GM08714 (cell line): ENCODE results near the gene MGRN1.
"Not testable (repeated sequence)": the region's sequence is repeated elsewhere in the genome, so short reads cannot be mapped to it uniquely, and the experiment has no call there.

Experiments used
- H3K4me3 ChIP-seq: fragments of 200-500 bp; sonication (Bioruptor generic); 2 replicates; pipeline ENCODE4 v1.5.1; 2014; ENCODE audit warnings: mild to moderate bottlenecking, low read length, inconsistent platforms
- ZNF274 ChIP-seq: IDR thresholded peaks from 2 replicates; pipeline ENCODE4 v1.6.1; 2012; ENCODE audit warnings: mild to moderate bottlenecking, low read depth, low read length

MGRN1 gene

GRCh38 chr16:4649744-4650442 lies 25.3 kb downstream of the MGRN1 start:
- H3K4me3 ChIP-seq: no peak overlapping the region
- no peak for TF ChIP-seq ZNF274

- H3K4me3 ChIP-seq: not testable (repeated sequence)
Measured at GRCh38 chr16:4650443-4651074, 25.9 kb downstream of the MGRN1 start.

- TF ChIP-seq ZNF274: no peak
- no peak overlapping the region for H3K4me3 ChIP-seq
Measured at GRCh38 chr16:4651827-4652226, 27.2 kb downstream of the MGRN1 start.

- H3K4me3 ChIP-seq: no peak overlapping the region
- no peak for TF ChIP-seq ZNF274
Measured at GRCh38 chr16:4652561-4652960, 27.9 kb downstream of the MGRN1 start.

- TF ChIP-seq ZNF274: no peak
- H3K4me3 ChIP-seq: no peak overlapping the region
Measured at GRCh38 chr16:4654011-4654963, 29.7 kb downstream of the MGRN1 start.

- H3K4me3 ChIP-seq: no peak overlapping the region
- TF ChIP-seq ZNF274: no peak
Measured at GRCh38 chr16:4654964-4655590, 30.5 kb downstream of the MGRN1 start.

GRCh38 chr16:4655801-4656200 lies 31.2 kb downstream of the MGRN1 start:
- no peak overlapping the region for H3K4me3 ChIP-seq
- no peak for TF ChIP-seq ZNF274

GRCh38 chr16:4656221-4656620 lies 31.6 kb downstream of the MGRN1 start:
- no peak for TF ChIP-seq ZNF274
- no peak overlapping the region for H3K4me3 ChIP-seq

- no peak for TF ChIP-seq ZNF274
Measured at GRCh38 chr16:4656695-4657686, 32.4 kb downstream of the MGRN1 start.

GRCh38 chr16:4659363-4660353 lies 35.0 kb downstream of the MGRN1 start:
- no peak overlapping the region for H3K4me3 ChIP-seq
- TF ChIP-seq ZNF274: no peak

More at GRCh38 chr16:4656695-4657686, 32.4 kb downstream of the MGRN1 start:
- no peak overlapping the region for H3K4me3 ChIP-seq

GRCh38 chr16:4660454-4661007 lies 35.9 kb downstream of the MGRN1 start:
- no peak for TF ChIP-seq ZNF274
- H3K4me3 ChIP-seq: no peak overlapping the region

GRCh38 chr16:4661661-4662060 lies 37.0 kb downstream of the MGRN1 start:
- no peak for TF ChIP-seq ZNF274
- no peak overlapping the region for H3K4me3 ChIP-seq

GRCh38 chr16:4663465-4663776 lies 38.8 kb downstream of the MGRN1 start:
- TF ChIP-seq ZNF274: no peak
- H3K4me3 ChIP-seq: no peak overlapping the region
